Upper lobe of left lung (tissue), 4 donors: ENCODE data around the gene COX6B2.

ENCODE experiments used
- CTCF ChIP-seq, 6 experiments: fragments of 450-650 bp in 4 of 6; fragments of 200-600 bp in 2 of 6; sonication (generic) in 2 of 6; IDR thresholded peaks; one replicate each; pipeline ENCODE4 v1.5.1; 2016 to 2019; ENCODE audit warnings: antibody characterized with exemption in 6 of 6
- POLR2A ChIP-seq, 4 donors: fragments of 450-650 bp; IDR thresholded peaks; one replicate each; pipeline ENCODE4 v1.5.1; 2016 to 2017; ENCODE audit warnings: antibody characterized with exemption in 4 of 4, mild to moderate bottlenecking in 2 of 4

- no peak for TF ChIP-seq POLR2A (IDR thresholded peaks at IDR 0.05)
- TF ChIP-seq CTCF (IDR thresholded peaks at IDR 0.05): no peak
Observed at GRCh38 chr19:55355213-55355821, 798 bp upstream of the COX6B2 start.
